ENCODE measurements around the gene SKOR2. TPM values are rescaled to one million over a fixed set of nuclear protein-coding genes. Genes with fewer than 3 reads are reported as not detected.

SKOR2 gene
- total and polyA plus RNA-seq, 2 donors (not counting 1 experiment from before 2014, with no cell fraction given): not detected

DNA sequence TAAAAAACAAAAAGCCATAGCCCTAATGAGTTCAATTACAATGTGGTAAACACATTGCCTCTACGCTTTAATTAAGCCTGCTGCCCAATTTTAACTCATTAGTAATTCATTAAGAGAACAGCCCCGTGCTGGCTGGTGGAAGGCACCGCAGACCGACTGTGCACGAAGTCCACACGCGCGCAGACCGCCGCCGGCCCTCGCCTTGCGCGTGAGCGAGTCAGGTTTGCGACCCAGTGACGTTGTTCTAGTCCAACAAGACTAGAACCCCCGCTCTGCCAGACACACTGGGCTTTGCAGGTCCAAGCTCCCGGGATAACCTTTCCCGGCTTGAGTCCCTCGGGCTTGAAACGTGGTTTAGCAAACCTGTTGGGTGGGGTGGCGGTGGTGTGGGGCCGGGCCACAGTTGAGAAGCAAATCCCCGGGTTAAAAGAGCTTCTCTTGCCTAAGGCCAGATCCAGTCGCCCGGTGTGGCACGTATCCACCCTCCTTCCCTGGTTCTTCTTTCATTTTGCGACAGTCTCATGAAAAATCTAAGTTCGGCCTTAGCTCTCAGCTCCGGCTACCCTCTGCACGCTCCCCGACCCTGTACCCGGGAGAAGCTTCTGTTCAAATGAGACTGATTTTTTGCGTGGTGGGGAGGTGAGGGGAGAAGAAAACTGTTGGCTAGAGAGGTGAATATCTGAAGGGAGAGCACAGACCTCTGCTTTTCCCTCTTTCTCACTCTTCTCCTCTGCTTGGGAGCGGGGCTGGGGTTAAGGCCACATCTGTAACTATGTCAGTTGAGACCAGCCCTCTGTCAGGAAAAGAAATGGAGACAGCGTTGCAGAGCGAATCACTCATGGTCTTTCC lies 11.1 kb upstream of the SKOR2 start:
- Histone ChIP-seq H3K79me2 (ENCODE audit: control insufficient read depth, insufficient read depth, low read length) (no peaks in the 10 kb centered on the region), H3K9me3 (ENCODE audit: control insufficient read depth, insufficient read depth, low read depth, low read length) (no peaks in the 10 kb centered on the region), H3K9ac (ENCODE audit: insufficient read depth, low read length) (no peak overlapping the region), H4K20me1 (ENCODE audit: control insufficient read depth, extremely low read depth, insufficient read depth, low read length) (no peaks in the 10 kb centered on the region), H3K4me3 (replicated peaks in 1 of 4; ENCODE audit: control extremely low read depth in 1 of 4, insufficient read depth in 1 of 4, low read depth in 3 of 4, low read length in 4 of 4) (no peak overlapping the region), H2AFZ (ENCODE audit: low read length) (no peak overlapping the region), H3K27ac (ENCODE audit: insufficient read depth, low read length) (no peak overlapping the region), H3K4me2 (ENCODE audit: extremely low read depth, insufficient read depth, low read length) (no peak overlapping the region), H3K4me1 (ENCODE audit: control insufficient read depth, extremely low read depth, insufficient read depth, low read length) (no peaks in the 10 kb centered on the region), H3K36me3 (ENCODE audit: control insufficient read depth, insufficient read depth, low read length) (no peaks in the 10 kb centered on the region), H3K27me3 (ENCODE audit: control insufficient read depth, insufficient read depth, low read length) (peaks cover 22% of the 10 kb centered on the region)
- DNase-seq (ENCODE audit: low read depth in 2 of 2): no peak
- TF ChIP-seq, protein P1, sequence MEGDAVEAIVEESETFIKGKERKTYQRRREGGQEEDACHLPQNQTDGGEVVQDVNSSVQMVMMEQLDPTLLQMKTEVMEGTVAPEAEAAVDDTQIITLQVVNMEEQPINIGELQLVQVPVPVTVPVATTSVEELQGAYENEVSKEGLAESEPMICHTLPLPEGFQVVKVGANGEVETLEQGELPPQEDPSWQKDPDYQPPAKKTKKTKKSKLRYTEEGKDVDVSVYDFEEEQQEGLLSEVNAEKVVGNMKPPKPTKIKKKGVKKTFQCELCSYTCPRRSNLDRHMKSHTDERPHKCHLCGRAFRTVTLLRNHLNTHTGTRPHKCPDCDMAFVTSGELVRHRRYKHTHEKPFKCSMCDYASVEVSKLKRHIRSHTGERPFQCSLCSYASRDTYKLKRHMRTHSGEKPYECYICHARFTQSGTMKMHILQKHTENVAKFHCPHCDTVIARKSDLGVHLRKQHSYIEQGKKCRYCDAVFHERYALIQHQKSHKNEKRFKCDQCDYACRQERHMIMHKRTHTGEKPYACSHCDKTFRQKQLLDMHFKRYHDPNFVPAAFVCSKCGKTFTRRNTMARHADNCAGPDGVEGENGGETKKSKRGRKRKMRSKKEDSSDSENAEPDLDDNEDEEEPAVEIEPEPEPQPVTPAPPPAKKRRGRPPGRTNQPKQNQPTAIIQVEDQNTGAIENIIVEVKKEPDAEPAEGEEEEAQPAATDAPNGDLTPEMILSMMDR (conservative IDR thresholded peaks at IDR 0.05 in 1 of 2, IDR thresholded peaks at IDR 0.05 in 1 of 2; ENCODE audit: low read depth in 1 of 2, low read length in 2 of 2): no peak
- TF ChIP-seq EZH2 (IDR thresholded peaks at IDR 0.05; ENCODE audit: low read length, missing control alignments): no peak

DNA sequence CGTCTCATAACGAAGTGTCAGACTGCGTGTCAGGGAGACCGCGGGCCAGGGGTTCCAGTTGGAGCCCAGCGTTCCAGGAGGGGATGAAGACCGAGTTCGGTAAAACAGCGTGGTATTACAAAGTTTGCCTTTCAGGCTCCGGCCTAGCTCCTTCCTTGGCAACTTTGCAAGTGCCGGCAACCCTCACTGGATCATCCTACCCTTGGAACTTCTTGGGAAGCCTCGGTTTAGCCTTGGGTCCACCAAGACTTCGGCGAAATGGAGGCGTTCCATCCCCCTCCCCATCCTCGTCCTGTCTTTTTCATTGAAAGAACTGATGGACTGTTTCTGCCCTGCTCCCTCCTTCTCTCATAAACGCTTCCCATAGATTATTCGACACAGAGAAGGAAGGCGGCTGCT lies 10.4 kb upstream of the SKOR2 start:
- H3K4me3 ChIP-seq (replicated peaks in 1 of 4; ENCODE audit: control extremely low read depth in 1 of 4, insufficient read depth in 1 of 4, low read depth in 3 of 4, low read length in 4 of 4): no peak overlapping the region
- no peaks in the 10 kb centered on the region for H3K79me2 ChIP-seq (ENCODE audit: control insufficient read depth, insufficient read depth, low read length)
- H3K9ac ChIP-seq (ENCODE audit: insufficient read depth, low read length): no peak overlapping the region
- H3K27ac ChIP-seq (ENCODE audit: insufficient read depth, low read length): no peak overlapping the region
- peak; percentile 79 for TF ChIP-seq EZH2 (IDR thresholded peaks at IDR 0.05; ENCODE audit: low read length, missing control alignments)
- TF ChIP-seq, protein P1 (conservative IDR thresholded peaks at IDR 0.05 in 1 of 2, IDR thresholded peaks at IDR 0.05 in 1 of 2; ENCODE audit: low read depth in 1 of 2, low read length in 2 of 2): no peak
- no peaks in the 10 kb centered on the region for H3K36me3 ChIP-seq (ENCODE audit: control insufficient read depth, insufficient read depth, low read length)
- DNase-seq (ENCODE audit: low read depth in 2 of 2): no peak
- H2AFZ ChIP-seq (ENCODE audit: low read length): no peak overlapping the region
- no peaks in the 10 kb centered on the region for H4K20me1 ChIP-seq (ENCODE audit: control insufficient read depth, extremely low read depth, insufficient read depth, low read length)
- peaks cover 22% of the 10 kb centered on the region for H3K27me3 ChIP-seq (ENCODE audit: control insufficient read depth, insufficient read depth, low read length)
- no peaks in the 10 kb centered on the region for H3K9me3 ChIP-seq (ENCODE audit: control insufficient read depth, insufficient read depth, low read depth, low read length)
- no peaks in the 10 kb centered on the region for H3K4me1 ChIP-seq (ENCODE audit: control insufficient read depth, extremely low read depth, insufficient read depth, low read length)
- H3K4me2 ChIP-seq (ENCODE audit: extremely low read depth, insufficient read depth, low read length): no peak overlapping the region

DNA sequence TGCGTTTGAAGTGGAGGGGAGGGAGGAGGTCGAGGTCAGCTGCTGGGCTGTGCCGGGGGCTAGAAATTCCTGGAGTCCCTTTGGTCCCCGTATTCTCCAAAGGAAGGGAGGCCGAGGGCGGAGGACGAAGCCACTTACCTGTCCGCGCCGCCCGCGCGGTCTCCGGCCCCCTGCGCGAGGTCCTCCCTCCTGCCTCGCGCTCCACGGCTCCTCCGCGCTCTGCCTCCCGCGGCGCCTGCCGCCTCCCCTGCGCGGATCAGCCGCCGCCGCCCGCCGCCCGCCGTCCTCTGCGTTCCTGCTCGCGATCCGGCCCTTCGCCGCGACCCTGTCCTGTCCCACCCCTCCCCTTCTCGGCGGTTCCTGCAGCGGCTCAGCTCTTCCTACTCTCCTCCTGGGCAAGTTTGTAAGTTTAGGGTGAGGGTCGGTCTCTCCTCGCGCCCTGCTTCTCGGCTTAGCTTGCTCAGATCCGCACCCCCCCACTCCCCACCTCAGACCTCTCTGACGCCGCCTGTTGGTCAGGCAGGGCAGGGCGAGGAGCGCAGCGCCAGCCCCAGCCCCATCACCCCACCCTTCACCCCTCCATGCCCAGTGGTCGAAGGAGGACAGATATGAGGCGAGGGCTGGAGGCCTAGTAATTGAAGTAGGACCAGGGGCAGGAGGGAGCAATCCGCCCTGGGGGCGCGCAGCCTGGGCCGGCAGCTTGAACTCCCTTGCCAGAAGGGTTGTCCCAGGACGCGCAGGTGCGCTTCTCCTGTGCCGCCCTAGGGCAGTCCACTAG lies 9.7 kb upstream of the SKOR2 start:
- no peak overlapping the region for H2AFZ ChIP-seq (ENCODE audit: low read length)
- H3K4me2 ChIP-seq (ENCODE audit: extremely low read depth, insufficient read depth, low read length): no peak overlapping the region
- H3K79me2 ChIP-seq (ENCODE audit: control insufficient read depth, insufficient read depth, low read length): no peaks in the 10 kb centered on the region
- H3K27me3 ChIP-seq (ENCODE audit: control insufficient read depth, insufficient read depth, low read length): peaks cover 22% of the 10 kb centered on the region
- TF ChIP-seq EZH2 (IDR thresholded peaks at IDR 0.05; ENCODE audit: low read length, missing control alignments): no peak
- TF ChIP-seq, protein P1 (conservative IDR thresholded peaks at IDR 0.05 in 1 of 2, IDR thresholded peaks at IDR 0.05 in 1 of 2; ENCODE audit: low read depth in 1 of 2, low read length in 2 of 2): no peak
- H3K4me3 ChIP-seq (replicated peaks in 1 of 4; ENCODE audit: control extremely low read depth in 1 of 4, insufficient read depth in 1 of 4, low read depth in 3 of 4, low read length in 4 of 4): no peak overlapping the region
- no peak overlapping the region for H3K27ac ChIP-seq (ENCODE audit: insufficient read depth, low read length)
- no peaks in the 10 kb centered on the region for H3K4me1 ChIP-seq (ENCODE audit: control insufficient read depth, extremely low read depth, insufficient read depth, low read length)
- no peak for DNase-seq (ENCODE audit: low read depth in 2 of 2)
- H3K9ac ChIP-seq (ENCODE audit: insufficient read depth, low read length): no peak overlapping the region
- H3K9me3 ChIP-seq (ENCODE audit: control insufficient read depth, insufficient read depth, low read depth, low read length): no peaks in the 10 kb centered on the region
- H3K36me3 ChIP-seq (ENCODE audit: control insufficient read depth, insufficient read depth, low read length): no peaks in the 10 kb centered on the region
- no peaks in the 10 kb centered on the region for H4K20me1 ChIP-seq (ENCODE audit: control insufficient read depth, extremely low read depth, insufficient read depth, low read length)

Data from fibroblast of lung (primary cell).